SH-SY5Y (cell line): ENCODE data around the gene TGFBR1.

Experiments used
- GATA2 ChIP-seq: IDR thresholded peaks from 2 replicates; pipeline ENCODE4 v1.6.1; 2011; ENCODE audit warnings: mild to moderate bottlenecking, low read depth, low read length
- GATA3 ChIP-seq: IDR thresholded peaks from 2 replicates; pipeline ENCODE4 v1.6.1; 2011; ENCODE audit warnings: low read depth, mild to moderate bottlenecking, low read length, moderate library complexity

DNA sequence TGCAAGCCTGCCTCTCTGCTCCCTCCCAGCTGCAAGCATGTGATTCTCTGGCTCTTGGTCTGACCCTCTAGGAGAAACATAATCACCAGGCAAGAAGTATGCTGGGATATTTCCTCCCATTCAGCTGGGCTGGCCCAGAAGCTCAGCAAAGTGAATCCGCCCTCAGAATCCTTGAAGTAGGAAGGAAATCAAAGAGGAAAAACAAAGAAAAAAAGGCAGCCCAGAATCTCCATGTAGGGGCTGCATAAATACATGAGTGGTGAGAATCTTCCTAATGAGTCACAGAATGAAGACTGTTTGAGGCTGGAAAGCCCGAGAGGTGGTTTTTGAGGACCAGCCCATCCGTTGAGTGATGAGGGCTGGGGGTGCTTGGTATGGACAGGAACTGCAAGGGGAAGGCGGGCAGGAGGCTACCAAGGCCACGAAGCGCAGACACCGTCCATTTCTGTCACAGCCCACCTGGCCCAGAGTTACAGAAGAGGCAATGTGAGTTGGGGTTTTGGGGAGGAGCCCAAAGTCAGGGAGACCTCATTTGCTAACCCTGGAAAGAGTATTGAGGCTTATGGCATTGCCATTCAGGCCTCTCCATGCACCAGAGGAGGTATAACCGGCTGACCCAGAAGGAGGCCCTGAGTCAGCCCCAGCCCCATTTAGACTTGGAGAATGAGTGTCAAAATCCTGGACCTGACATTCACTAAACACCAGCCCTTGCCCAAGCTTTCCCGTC lies 33.4 kb upstream of the TGFBR1 start:
- TF ChIP-seq GATA3 (no peak), GATA2 (no peak)
